ENCODE data around the gene ZBTB45. TPM values are rescaled to one million over a fixed set of nuclear protein-coding genes. Genes with fewer than 3 reads are reported as not detected.
"Not testable (repeated sequence)": the region's sequence is repeated elsewhere in the genome, so short reads cannot be mapped to it uniquely, and the experiment has no call there.

ZBTB45 gene
- total RNA-seq, 2 experiments from 2014 or later: 5.7 to 6.3 TPM

GRCh38 chr19:58471736-58472135 is 47.9 kb downstream of the ZBTB45 start:
- H3K9me3 ChIP-seq (ENCODE audit: control insufficient read depth in 1 of 2, insufficient read depth in 1 of 2, low read length in 2 of 2): no peaks in the 10 kb centered on the region
- peaks cover 32% of the 10 kb centered on the region for H3K4me1 ChIP-seq (ENCODE audit: insufficient read depth, low read length)
- Mint-ChIP-seq H3K4me1 (ENCODE audit: low read depth) (peaks cover 38% of the 10 kb centered on the region), H3K36me3 (ENCODE audit: low read depth) (peaks cover 41% of the 10 kb centered on the region), H3K9me3 (no peaks in the 10 kb centered on the region), H3K27ac (no peak overlapping the region), H3K4me3 (no peak overlapping the region), H3K27me3 (no peaks in the 10 kb centered on the region)
- intact Hi-C loops (cut with DNase I, micrococcal nuclease): no loop called here
- H3K4me3 ChIP-seq (ENCODE audit: low read length): no peak overlapping the region
- ChIA-PET POLR2A (no interaction called here), CTCF (no interaction called here)
- no peak for ATAC-seq (ENCODE audit: poor library complexity)
- H3K27ac ChIP-seq (ENCODE audit: low read depth in 1 of 2, low read length in 2 of 2): no peak overlapping the region
- DNase-seq: no peak
- no peaks in the 10 kb centered on the region for H3K27me3 ChIP-seq (ENCODE audit: control insufficient read depth in 1 of 2, insufficient read depth in 2 of 2, low read length in 2 of 2)
- TF ChIP-seq CTCF (IDR thresholded peaks at IDR 0.05): no peak
- H3K36me3 ChIP-seq (ENCODE audit: insufficient read depth, low read length): peaks cover 29% of the 10 kb centered on the region

DNA sequence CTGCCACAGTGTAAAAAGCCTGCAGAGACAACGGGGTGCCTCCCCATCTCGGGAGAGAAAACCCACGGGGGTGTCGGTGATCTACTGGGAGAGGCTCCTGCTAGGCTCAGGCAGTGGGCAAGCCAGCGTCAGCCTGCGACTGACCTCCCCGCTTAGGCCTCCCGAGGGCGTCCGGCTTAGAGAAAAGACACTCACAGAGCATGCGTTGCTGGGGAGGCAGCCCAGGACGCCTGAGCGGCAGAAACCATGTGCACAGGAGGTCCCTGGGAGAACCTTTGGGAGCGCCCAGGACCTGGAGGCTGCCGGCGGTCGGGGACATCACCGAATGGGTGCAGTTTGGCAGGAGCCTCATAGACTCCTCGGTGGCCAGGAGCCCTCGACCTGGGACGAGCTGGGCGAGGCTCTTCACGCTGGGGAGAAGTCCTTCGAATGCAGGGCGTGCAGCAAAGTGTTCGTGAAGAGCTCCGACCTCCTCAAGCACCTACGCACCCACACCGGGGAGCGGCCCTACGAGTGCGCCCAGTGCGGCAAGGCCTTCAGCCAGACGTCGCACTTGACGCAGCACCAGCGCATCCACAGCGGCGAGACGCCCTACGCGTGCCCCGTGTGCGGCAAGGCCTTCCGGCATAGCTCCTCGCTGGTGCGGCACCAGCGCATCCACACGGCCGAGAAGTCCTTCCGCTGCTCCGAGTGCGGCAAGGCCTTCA is 48.6 kb downstream of the ZBTB45 start:
- Histone ChIP-seq H3K4me1 (ENCODE audit: insufficient read depth, low read length) (peaks cover 31% of the 10 kb centered on the region), H3K36me3 (ENCODE audit: insufficient read depth, low read length) (peaks cover 29% of the 10 kb centered on the region)
- POLR2A ChIA-PET; H3K4me3 Mint-ChIP-seq; H3K27ac ChIP-seq (ENCODE audit: low read depth in 1 of 2, low read length in 2 of 2); H3K9me3 Mint-ChIP-seq; H3K27me3 ChIP-seq (ENCODE audit: control insufficient read depth in 1 of 2, insufficient read depth in 2 of 2, low read length in 2 of 2); H3K9me3 ChIP-seq (ENCODE audit: control insufficient read depth in 1 of 2, insufficient read depth in 1 of 2, low read length in 2 of 2); intact Hi-C loops (cut with DNase I, micrococcal nuclease); DNase-seq; H3K27me3 Mint-ChIP-seq; H3K4me3 ChIP-seq (ENCODE audit: low read length); ATAC-seq (ENCODE audit: poor library complexity); CTCF ChIA-PET: not testable (repeated sequence)
- peaks cover 38% of the 10 kb centered on the region for H3K36me3 Mint-ChIP-seq (ENCODE audit: low read depth)
- peak overlapping the region; percentile 44 for H3K27ac Mint-ChIP-seq
- peaks cover 39% of the 10 kb centered on the region for H3K4me1 Mint-ChIP-seq (ENCODE audit: low read depth)

GRCh38 chr19:58469241-58470013 is 50.2 kb downstream of the ZBTB45 start:
- ChIA-PET POLR2A (interaction anchor here (0.7 kb wide), 1 partner anchor 29 kb away, joined by 3 read pairs; no protein-coding TSS in a partner anchor), CTCF (interaction anchor here (1.5 kb wide), 1 partner anchor 50 kb away, joined by 3 read pairs; the partner anchor contains the start of gene ZBTB45)
- ATAC-seq (ENCODE audit: poor library complexity): no peak

More at GRCh38 chr19:58469241-58470013, 50.2 kb downstream of the ZBTB45 start:
- no peak for TF ChIP-seq CTCF (IDR thresholded peaks at IDR 0.05)
- peak overlapping the region; percentile 39 for H3K27ac Mint-ChIP-seq
- H3K27ac ChIP-seq (ENCODE audit: low read depth in 1 of 2, low read length in 2 of 2): no peak overlapping the region
- H3K4me3 ChIP-seq (ENCODE audit: low read length): no peak overlapping the region
- no peaks in the 10 kb centered on the region for H3K27me3 Mint-ChIP-seq
- peak overlapping the region; percentile 93 for H3K4me3 Mint-ChIP-seq
- H3K4me1 ChIP-seq (ENCODE audit: insufficient read depth, low read length): peaks cover 20% of the 10 kb centered on the region
- intact Hi-C loops (cut with DNase I, micrococcal nuclease): loop anchor here in 1 of 2 experiments (5.0 kb wide), 1 partner anchor 82 kb away; the partner anchor contains the start of gene RPS5
- peaks cover 35% of the 10 kb centered on the region for H3K36me3 Mint-ChIP-seq (ENCODE audit: low read depth)
- H3K27me3 ChIP-seq (ENCODE audit: control insufficient read depth in 1 of 2, insufficient read depth in 2 of 2, low read length in 2 of 2): no peaks in the 10 kb centered on the region
- no peak for DNase-seq
- H3K36me3 ChIP-seq (ENCODE audit: insufficient read depth, low read length): peaks cover 29% of the 10 kb centered on the region
- H3K9me3 Mint-ChIP-seq: no peaks in the 10 kb centered on the region
- H3K4me1 Mint-ChIP-seq (ENCODE audit: low read depth): peaks cover 25% of the 10 kb centered on the region
- no peaks in the 10 kb centered on the region for H3K9me3 ChIP-seq (ENCODE audit: control insufficient read depth in 1 of 2, insufficient read depth in 1 of 2, low read length in 2 of 2)
